ENCODE results near the gene CUX1.

The CUX1 gene

GRCh38 chr7:102080434-102081243 lies 263.2 kb downstream of the CUX1 start:
- DNase-seq, result no peak

GRCh38 chr7:102081244-102081627 lies 263.8 kb downstream of the CUX1 start:
- no peak for DNase-seq

GRCh38 chr7:102082693-102083368 lies 265.4 kb downstream of the CUX1 start:
- DNase-seq, result no peak

- no peak for DNase-seq
These were observed 267.9 kb downstream of the CUX1 start for GRCh38 chr7:102085218-102085772.

GRCh38 chr7:102089175-102090098 lies 272.0 kb downstream of the CUX1 start:
- no peak for DNase-seq

GRCh38 chr7:102093599-102094315 lies 276.3 kb downstream of the CUX1 start:
- no peak for DNase-seq

GRCh38 chr7:102094316-102094650 lies 276.9 kb downstream of the CUX1 start:
- no peak for DNase-seq

- no peak for DNase-seq
These were observed 278.0 kb downstream of the CUX1 start for GRCh38 chr7:102095321-102096011.

- no peak for DNase-seq
These were observed 278.5 kb downstream of the CUX1 start for GRCh38 chr7:102096012-102096332.

GRCh38 chr7:102096706-102097427 lies 279.4 kb downstream of the CUX1 start:
- DNase-seq, result no peak

- no peak for DNase-seq
These were observed 280.3 kb downstream of the CUX1 start for GRCh38 chr7:102097601-102098161.

- DNase-seq, result no peak
These were observed 281.6 kb downstream of the CUX1 start for GRCh38 chr7:102098986-102099385.

- DNase-seq, result no peak
These were observed 282.0 kb downstream of the CUX1 start for GRCh38 chr7:102099474-102099873.

- no peak for DNase-seq
These were observed 283.7 kb downstream of the CUX1 start for GRCh38 chr7:102101111-102101551.

GRCh38 chr7:102101926-102102325 lies 284.5 kb downstream of the CUX1 start:
- DNase-seq, result no peak

GRCh38 chr7:102103027-102103372 lies 285.6 kb downstream of the CUX1 start:
- DNase-seq, result no peak

GRCh38 chr7:102104245-102104644 lies 286.8 kb downstream of the CUX1 start:
- DNase-seq, result no peak

- no peak for DNase-seq
These were observed 289.2 kb downstream of the CUX1 start for GRCh38 chr7:102106625-102107024.

- no peak for DNase-seq
These were observed 290.2 kb downstream of the CUX1 start for GRCh38 chr7:102107474-102108104.
